Measurements from ENCODE around the gene COMTD1. TPM values are rescaled to one million over a fixed set of nuclear protein-coding genes. Genes with fewer than 3 reads are reported as not detected.
A peak's percentile ranks its signal among the peaks of the same experiment; 100 is the strongest.

Gene COMTD1
- polyA plus RNA-seq, 3 donors, result 15.6 to 16.5 (median 16.1) TPM

GRCh38 chr10:75226656-75227055 lies 9.1 kb downstream of the COMTD1 start:
- peaks cover 13% of the 10 kb centered on the region for H3K4me1 Mint-ChIP-seq

DNA sequence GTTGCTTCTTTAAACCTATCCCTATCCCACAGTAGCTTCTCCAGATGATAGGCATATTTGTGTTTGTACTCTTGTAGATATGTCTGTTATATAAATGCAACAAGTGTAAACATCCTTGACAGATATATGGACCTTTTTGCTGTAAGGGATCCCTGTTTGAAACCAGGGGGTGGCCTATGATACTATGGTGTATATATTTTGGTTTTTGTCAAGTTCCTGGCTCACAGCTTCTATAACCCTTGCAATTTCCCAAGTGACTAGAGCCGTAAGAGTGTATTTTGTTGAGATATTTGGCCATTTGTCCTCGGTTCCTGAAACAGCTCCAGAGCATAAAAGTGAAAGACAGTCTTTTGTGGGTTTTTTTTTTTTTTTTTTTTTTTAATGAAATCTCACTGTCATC lies 9.7 kb downstream of the COMTD1 start:
- Mint-ChIP-seq H3K36me3 (peaks cover 77 to 86% of the 10 kb centered on the region in 2 donors), H3K27me3 (ENCODE audit: low read depth in 3 of 3) (no peaks in the 10 kb centered on the region), H3K27ac (peak overlapping the region in 2 of 7 donors; percentile 33 to 62), H3K4me3 (no peak overlapping the region), H3K4me1 (peaks cover 13% of the 10 kb centered on the region), H3K9me3 (peaks cover 0 to 2% (median 0%) of the 10 kb centered on the region in 7 donors)
- no CpG with 5 or more reads among the region's 2 CpGs for WGBS (ENCODE audit: insufficient coverage)
- Histone ChIP-seq H2AFZ (ENCODE audit: insufficient read depth, low read depth, low read length, poor library complexity, severe bottlenecking) (no peak overlapping the region), H3K79me2 (ENCODE audit: insufficient read depth, low read length) (peaks cover 78% of the 10 kb centered on the region), H3K4me1 (ENCODE audit: control insufficient read depth in 1 of 2, insufficient read depth in 2 of 2, low read length in 2 of 2) (no peaks in the 10 kb centered on the region), H3K9me3 (replicated peaks in 1 of 2; ENCODE audit: control insufficient read depth in 1 of 2, insufficient read depth in 1 of 2, low read length in 2 of 2) (no peaks in the 10 kb centered on the region), H3K4me3 (replicated peaks in 1 of 3; ENCODE audit: low read depth in 2 of 3, low read length in 3 of 3) (no peak overlapping the region), H3K36me3 (replicated peaks in 1 of 2; ENCODE audit: control insufficient read depth in 1 of 2, insufficient read depth in 2 of 2, low read length in 2 of 2) (peaks cover 82 to 98% of the 10 kb centered on the region in 2 donors), H4K20me1 (ENCODE audit: insufficient read depth, low read length) (peaks cover 90% of the 10 kb centered on the region), H3K9ac (ENCODE audit: insufficient read depth, low read length, poor library complexity, severe bottlenecking) (no peak overlapping the region), H3K27ac (ENCODE audit: low read depth in 1 of 2, low read length in 2 of 2) (no peak overlapping the region), H3K27me3 (ENCODE audit: control insufficient read depth in 2 of 2, insufficient read depth in 2 of 2, low read length in 2 of 2) (no peaks in the 10 kb centered on the region), H3K4me2 (replicated peaks; ENCODE audit: extremely low read depth, low read length, poor library complexity, severe bottlenecking) (no peak overlapping the region)
- no peak for DNase-seq
- TF ChIP-seq CTCF (IDR thresholded peaks at IDR 0.05), result no peak
- intact Hi-C loops (cut with micrococcal nuclease), result no loop called here

More at GRCh38 chr10:75226656-75227055, 9.1 kb downstream of the COMTD1 start:
- Histone ChIP-seq H3K27me3 (ENCODE audit: control insufficient read depth in 2 of 2, insufficient read depth in 2 of 2, low read length in 2 of 2) (no peaks in the 10 kb centered on the region), H3K4me2 (replicated peaks; ENCODE audit: extremely low read depth, low read length, poor library complexity, severe bottlenecking) (no peak overlapping the region), H3K36me3 (replicated peaks in 1 of 2; ENCODE audit: control insufficient read depth in 1 of 2, insufficient read depth in 2 of 2, low read length in 2 of 2) (peaks cover 82 to 98% of the 10 kb centered on the region in 2 donors), H3K4me1 (ENCODE audit: control insufficient read depth in 1 of 2, insufficient read depth in 2 of 2, low read length in 2 of 2) (no peaks in the 10 kb centered on the region), H2AFZ (ENCODE audit: insufficient read depth, low read depth, low read length, poor library complexity, severe bottlenecking) (no peak overlapping the region), H3K27ac (ENCODE audit: low read depth in 1 of 2, low read length in 2 of 2) (no peak overlapping the region), H3K79me2 (ENCODE audit: insufficient read depth, low read length) (peaks cover 73% of the 10 kb centered on the region), H3K9me3 (replicated peaks in 1 of 2; ENCODE audit: control insufficient read depth in 1 of 2, insufficient read depth in 1 of 2, low read length in 2 of 2) (no peaks in the 10 kb centered on the region), H3K4me3 (replicated peaks in 1 of 3; ENCODE audit: low read depth in 2 of 3, low read length in 3 of 3) (no peak overlapping the region), H3K9ac (ENCODE audit: insufficient read depth, low read length, poor library complexity, severe bottlenecking) (no peak overlapping the region), H4K20me1 (ENCODE audit: insufficient read depth, low read length) (peaks cover 84% of the 10 kb centered on the region)
- peak overlapping the region in 2 of 7 donors; percentile 19 to 50 for H3K27ac Mint-ChIP-seq
- H3K9me3 Mint-ChIP-seq, result peaks cover 0 to 2% (median 0%) of the 10 kb centered on the region in 7 donors
- no peak for DNase-seq
- H3K27me3 Mint-ChIP-seq (ENCODE audit: low read depth in 3 of 3), result no peaks in the 10 kb centered on the region
- TF ChIP-seq CTCF (IDR thresholded peaks at IDR 0.05), result no peak
- intact Hi-C loops (cut with micrococcal nuclease), result no loop called here
- peaks cover 77 to 86% of the 10 kb centered on the region in 2 donors for H3K36me3 Mint-ChIP-seq
- 100% methylated on average over 1 of the region's 5 CpGs for WGBS (ENCODE audit: insufficient coverage)
- no peak overlapping the region for H3K4me3 Mint-ChIP-seq

All from CD14-positive monocyte (primary cell).